ENCODE results near the gene SHMT1.
"Not testable (repeated sequence)": the region's sequence is repeated elsewhere in the genome, so short reads cannot be mapped to it uniquely, and the experiment has no call there.

The SHMT1 gene

DNA sequence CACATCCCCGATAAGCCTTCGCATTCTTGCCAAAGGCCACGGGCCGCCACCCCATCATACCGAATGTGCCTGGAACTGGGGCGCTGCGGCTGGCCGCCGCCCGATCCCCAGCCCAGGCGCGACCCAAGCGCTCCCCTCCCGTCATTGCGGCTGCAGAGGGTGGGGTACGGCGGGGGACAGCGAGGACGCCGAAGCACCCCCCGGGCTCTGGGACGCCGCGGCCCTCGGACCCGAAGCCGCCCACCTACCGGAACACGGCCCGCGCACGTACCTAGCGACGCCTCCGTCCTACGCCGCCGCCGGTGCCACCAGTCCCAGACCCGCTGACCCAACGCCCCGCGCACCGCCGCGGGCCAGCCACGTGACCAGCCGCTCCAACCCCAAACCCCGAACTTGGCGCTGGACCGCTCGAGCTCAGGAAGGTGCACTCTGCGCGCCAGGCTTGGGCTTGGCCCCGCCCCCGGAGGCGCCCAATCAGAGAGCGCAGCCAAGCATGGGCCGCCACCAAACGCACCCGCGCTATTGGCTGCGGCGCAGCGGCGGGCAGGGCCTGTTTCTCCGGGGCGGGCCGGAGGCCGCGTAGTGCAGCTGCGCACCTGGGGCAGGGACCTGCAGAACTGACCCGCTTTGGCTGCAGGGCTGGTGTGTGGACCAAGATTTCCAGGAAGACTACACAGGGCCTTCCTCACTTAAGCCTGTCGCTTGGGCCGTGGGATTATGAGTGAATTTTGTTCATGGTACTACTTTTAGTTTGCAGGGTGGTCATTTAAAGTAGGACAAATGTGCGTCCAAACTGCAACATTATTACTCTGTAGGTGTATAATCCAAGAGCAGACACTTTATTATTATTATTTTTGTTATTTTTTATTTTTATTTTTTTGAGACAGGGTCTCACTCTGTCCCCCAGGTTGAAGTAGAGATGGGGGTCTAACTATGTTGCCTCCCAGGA is at the start of gene SHMT1:
TSS of gene SHMT1 (minus strand) at position 450 of the 949 bp plus-strand sequence. CDS start 7,569 bp downstream, outside the sequence.
- DNase-seq = peak; percentile 84

DNA sequence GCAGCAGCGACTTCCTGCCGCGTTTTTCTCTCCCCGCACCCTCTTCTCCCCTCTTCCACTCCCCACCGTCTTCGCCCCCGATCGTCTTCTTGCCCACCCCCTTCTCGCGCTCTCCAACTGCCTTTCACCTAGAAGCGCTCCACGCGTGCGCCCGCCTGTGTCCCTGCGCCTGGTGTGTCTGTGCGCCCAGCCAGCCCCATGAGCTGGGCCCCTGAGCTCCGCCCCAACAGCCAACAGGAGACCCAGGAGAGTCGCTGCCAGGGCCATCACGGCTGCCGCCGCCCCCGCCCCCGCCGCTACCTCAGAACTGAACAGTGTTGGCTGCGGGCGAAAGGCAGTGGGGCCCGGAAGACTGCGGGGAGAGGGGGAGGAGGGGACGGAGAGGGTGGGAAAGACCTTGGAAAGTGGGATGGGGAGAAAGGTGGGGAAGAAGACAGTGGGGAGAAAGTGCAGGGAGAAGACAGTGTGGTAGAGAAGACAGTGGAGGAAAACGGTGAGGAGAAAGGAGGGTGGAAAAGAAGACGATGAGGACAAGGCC is 48.7 kb upstream of the SHMT1 start:
- DNase-seq = not testable (repeated sequence)

DNA sequence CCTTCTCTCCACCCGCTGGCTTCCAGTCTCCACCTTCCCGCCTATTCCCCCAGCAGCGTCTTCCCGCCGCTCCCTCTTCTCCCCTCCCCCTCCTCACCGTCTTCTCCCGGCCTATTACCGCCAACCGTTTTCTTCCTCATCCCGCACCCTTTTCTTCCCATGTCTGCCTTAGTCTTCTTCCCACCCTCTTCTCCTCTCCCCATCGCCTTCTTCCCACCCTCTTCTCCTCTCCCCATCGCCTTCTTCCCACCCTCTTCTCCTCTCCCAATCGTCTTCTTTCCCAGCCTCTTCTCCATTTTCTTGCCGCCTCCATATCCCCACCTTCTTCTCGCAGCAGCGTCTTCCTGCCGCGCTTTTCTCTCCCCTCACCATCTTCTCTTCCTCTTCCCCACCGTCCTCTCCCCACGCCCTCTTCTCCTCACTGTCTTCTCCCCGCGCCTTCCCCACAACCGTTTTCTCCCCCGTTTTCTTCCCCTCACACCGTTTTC is 48.1 kb upstream of the SHMT1 start:
- peak; percentile 12 for DNase-seq

DNA sequence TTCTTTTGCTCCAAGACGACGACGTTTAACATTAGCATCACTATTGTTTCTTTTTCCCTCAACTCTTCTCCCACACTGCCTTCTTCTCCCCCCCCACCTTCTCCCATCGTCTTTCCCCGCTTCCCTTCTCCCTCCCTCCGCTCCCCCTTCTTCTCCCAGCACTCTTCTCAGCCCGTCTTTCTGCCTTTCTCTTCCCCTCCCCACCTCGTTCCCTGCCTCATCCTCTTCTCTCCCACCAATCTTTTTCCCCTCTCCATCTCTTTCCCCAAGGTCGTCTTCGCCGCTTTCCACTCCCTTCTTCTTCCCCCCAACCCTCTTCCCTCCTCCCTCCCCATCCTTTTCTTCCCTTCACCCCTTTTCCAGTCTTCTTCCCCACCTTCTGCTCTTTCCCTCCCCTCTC is 47.4 kb upstream of the SHMT1 start:
- not testable (repeated sequence) for DNase-seq

DNA sequence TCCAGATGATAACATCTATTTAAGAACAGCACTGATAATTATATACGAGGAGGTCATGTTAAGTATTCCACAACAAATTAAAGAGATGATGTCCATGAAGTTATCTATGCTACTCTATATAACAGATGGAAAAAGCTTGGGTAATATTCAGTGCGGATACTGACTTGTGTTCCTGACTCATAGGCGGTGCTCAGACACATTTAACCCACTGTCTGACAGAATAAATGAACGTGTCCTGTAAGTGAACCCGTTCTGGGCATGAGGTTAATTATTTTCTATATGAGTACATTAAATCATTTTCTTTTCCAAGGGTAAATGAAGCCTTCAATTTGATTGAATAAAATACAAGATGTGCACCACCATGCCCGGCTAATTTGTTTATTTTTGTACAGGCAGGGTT is 46.0 kb upstream of the SHMT1 start:
- not testable (repeated sequence) for DNase-seq

DNA sequence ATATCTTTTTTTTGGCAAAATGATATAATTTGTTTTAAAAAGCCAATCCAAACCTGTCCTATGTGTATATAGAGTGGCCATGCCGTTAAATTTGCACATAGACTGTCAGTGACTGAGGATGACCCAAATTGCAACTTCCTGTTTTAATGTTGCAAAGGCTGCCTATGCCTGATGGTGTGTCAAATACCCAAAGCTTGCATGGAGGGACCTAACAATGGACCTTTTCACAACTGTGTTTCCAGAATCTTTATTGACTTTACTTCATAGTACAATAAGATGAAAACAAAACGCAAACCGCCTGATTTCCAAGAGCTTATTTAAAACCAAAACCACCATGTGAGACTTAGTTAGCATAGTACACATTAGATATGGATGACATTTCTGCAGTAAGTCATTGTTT is 45.6 kb upstream of the SHMT1 start:
- DNase-seq = not testable (repeated sequence)

DNA sequence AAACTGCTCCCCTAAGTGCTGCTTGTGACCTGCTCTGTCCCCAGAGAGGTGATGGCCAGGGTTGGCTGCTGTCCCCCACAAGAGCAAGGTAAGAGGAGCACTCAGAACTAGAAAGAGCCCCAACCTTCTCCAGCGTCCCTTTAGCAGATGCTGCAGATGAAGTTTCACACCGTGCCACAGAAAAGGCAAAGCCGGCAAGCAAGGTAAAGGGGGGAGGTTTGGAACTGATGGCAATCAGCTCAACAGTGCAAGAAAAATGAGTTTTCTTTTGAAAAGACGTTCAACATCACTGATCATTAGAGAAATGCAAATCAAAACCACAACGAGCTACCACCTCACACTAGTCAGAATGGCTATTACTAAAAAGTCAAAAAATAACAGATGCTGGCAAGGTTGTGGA is 40.3 kb upstream of the SHMT1 start:
- DNase-seq = not testable (repeated sequence)

DNA sequence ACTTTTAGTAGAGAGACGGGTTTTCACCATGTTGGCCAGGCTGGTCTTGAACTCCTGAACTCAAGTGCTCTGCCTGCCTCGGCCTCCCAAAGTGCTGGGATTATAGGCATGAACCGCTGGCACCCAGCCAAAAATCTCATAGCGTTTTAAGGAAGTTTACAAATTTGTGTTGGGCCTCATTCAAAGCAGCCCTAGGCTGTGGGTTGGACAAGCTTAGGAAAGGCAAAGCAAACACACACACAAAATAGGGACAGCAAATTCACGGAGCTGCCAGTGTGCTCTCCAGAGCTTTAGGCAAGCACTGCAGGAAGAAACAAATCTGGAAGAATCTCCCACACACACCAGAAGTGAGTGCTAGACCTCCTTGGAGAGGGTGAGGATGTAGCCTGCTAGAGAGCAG is 39.8 kb upstream of the SHMT1 start:
- not testable (repeated sequence) for DNase-seq

DNA sequence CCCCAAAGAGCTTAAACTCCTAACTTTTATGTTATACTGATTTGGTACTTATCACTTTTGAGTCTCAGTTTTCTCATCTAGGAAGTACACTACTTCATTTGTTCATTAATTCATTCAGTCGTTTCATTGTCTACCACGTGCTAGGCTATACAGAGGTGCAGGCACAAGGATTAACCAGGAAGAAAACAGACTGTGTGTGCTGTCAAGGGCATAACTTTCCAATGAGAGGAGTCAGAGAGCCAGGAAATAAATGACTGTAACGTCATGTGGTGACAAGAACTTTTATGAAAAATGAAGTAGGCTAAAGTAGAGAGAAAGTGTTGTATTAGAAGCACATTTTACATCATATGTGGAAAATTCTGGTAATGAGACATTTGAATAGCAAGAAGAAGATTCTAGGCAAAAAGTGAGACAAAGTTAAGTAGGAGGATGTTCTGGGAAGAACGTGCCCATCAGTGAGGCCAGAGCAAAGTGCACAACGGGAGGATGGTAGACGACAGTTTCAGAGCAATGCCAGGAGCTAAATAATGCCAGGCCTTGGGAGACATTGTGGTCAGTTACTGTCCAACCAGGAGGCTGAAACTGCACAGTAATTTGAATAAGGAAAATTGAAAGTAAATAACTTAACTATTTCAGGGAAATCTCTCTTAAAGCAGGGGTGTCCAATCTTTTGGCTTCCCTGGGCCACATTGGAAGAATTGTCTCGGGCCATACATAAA is 38.7 kb upstream of the SHMT1 start:
- not testable (repeated sequence) for DNase-seq

DNA sequence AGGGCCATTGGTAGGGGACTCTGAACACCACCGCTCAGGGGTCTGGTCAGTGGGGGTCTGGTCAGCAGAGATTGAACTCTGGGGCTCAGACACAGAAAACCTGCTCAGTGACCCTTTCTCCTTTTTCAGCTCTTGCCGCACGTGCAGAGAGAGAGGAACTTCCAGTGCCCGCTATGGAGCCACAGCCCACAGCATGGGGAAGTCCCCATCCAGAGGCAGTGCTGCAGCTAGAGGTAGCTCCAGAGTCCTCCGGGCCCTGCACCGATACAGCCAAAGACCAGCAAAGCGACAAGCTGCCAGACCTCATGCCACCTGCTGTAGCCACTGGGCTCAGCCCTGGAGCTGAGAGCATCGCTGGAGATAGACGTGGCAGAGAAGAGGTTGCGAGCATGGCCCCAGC is 25.4 kb upstream of the SHMT1 start:
- not testable (repeated sequence) for DNase-seq

DNA sequence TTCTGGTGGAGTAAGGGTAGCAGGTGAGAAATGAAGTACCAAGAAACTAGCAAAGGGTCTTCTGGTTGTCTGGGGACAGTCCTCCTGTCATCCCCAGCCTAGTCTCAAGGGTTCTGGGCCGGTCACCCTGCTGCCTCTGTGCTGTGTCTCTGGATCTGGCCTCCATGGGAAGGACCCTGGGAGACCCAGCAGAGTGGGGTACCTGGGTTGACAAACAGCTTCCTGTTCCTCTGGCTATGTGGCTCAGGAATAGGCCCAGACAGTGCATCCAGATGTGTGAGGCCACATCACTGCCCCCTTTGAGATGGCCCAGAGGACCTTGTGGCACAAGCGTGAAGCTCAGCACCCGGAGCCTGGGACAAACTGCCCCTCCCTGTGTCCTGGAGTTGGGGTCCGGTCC is 24.9 kb upstream of the SHMT1 start:
- not testable (repeated sequence) for DNase-seq

DNA sequence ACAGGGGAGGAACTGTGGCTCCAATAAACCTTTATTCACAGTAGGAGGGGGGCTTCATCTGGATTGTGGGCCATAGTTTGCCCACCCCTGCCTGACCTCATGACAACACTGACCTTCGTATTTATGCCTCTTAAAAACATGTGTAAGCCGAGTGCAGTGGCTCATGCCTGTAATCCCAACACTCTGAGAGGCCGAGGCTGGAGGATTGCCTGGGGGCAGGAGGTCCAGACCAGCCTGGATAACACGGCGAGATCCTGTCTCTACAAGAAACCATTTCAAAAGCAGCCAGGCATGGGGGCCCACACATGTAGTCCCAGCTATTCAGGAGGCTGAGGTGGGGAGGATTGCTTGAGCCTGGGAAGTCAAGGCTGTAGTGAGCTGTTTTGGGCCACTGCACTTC is 24.2 kb upstream of the SHMT1 start:
- not testable (repeated sequence) for DNase-seq

DNA sequence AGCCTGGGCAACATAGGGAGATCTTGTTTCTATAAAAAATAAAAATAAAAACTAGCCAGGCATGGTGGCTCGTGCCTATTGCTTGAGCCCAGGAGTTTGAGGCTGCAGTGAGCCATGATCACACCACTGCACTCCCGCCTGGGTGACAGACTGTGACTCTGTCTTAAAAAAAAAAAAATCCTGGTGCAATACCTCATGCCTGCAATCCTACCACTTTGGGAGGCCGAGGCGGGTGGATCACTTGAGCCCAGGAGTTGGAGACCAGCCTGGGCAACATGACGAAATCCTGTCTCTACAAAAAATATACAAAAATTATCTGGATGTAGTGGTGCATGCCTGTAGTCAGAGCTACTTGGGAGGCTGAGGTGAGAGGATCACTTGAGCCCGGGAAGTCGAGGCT is 20.9 kb upstream of the SHMT1 start:
- not testable (repeated sequence) for DNase-seq

DNA sequence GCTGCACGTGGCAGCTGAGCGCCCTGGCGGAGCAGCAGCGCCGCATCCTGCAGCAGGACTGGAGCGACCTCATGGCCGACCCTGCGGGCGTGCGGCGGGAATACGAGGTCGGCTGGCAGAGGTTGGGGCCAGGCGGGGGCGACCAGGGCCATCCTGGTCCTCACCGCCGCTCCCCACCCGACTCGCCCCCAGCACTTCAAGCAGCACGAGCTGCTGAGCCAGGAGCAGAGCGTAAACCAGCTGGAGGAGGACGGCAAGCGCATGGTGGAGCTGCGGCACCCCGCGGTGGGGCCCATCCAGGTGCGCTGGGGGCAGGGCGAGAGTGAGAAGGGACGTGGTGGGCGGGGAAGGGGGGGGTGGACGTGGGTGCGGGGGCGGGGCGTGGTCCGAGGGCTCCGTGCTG is 19.7 kb upstream of the SHMT1 start:
- DNase-seq = not testable (repeated sequence)

DNA sequence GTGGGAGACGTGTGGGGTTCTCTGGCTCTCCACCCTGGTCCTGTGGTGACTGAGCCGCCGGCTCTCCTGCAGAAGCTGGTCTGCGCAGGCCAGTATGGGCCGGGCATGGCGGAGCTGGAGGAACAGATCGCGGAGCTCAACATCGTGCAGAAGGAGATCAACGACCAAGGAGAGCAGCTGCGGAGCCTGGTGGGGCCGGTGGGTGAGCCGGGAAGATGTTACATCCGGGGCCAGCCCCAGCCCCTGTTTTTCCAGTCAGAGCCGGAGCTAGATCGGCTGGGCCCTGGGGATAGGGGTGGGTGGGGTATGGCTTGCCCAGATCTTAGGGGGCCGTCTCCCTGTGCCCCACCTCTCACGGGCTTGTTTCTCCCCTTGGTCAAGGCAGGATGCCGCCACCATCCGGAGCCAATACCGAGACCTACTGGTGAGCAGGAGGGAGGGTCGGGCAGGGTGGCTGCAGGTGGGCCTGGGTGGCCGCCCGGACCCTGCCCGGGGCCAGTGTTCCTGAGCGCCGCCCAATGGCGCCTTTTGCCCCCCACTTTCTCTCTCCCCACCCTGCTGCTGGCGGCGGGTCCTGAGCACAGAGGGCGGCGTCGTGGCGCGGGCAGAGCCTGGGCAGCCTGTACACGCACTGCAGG is 19.2 kb upstream of the SHMT1 start:
- DNase-seq = no peak

DNA sequence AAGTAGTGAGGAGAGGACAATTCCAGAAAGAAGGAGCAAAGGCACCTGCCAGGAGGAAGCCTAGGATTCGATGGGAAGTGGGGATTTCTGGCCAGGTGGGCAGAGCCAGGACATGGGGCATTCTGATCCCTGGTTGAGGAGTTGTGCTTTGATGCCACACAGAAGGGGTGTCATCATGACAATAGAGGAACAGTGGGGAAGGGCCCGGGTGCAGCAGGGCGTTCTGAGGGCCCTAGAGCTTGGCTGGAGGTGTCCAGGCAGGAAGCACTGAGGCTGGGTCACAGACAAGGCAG is 18.5 kb upstream of the SHMT1 start:
- DNase-seq = no peak

DNA sequence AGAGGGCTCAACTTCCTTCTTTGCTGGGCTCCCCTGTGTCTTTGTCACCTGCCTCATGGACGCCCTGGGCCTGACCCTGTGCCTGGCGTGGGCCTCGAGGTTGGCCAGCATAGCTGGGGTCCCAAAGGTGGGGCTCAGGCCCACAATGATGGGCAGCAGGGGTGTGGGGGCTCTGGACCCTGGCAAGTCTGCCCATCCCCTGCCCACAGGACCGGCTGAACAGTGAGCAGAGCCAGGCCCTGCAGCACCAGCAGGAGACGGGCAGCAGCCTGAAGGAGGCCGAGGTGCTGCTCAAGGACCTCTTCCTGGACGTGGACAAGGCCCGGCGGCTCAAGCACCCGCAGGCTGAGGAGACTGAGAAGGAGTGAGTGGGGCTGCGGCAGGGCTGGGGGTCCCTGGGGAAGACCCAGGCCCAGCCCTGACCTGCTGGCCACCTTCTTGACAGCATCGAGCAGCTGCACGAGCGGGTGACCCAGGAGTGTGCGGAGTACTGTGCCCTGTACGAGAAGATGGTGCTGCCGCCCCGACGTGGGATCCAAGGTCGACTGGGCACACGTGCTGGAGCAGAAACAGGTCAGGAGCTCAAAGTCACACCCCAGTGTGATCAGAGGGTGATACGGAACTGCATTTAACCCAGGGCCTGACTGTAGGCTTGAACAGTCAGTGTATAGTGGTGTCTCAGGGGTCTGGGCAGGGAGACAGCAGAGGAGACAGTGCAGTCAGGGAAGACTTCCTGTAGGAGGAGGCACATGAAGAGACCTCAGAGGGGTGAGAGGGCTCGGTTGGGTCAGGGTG is 18.0 kb upstream of the SHMT1 start:
- no peak for DNase-seq

DNA sequence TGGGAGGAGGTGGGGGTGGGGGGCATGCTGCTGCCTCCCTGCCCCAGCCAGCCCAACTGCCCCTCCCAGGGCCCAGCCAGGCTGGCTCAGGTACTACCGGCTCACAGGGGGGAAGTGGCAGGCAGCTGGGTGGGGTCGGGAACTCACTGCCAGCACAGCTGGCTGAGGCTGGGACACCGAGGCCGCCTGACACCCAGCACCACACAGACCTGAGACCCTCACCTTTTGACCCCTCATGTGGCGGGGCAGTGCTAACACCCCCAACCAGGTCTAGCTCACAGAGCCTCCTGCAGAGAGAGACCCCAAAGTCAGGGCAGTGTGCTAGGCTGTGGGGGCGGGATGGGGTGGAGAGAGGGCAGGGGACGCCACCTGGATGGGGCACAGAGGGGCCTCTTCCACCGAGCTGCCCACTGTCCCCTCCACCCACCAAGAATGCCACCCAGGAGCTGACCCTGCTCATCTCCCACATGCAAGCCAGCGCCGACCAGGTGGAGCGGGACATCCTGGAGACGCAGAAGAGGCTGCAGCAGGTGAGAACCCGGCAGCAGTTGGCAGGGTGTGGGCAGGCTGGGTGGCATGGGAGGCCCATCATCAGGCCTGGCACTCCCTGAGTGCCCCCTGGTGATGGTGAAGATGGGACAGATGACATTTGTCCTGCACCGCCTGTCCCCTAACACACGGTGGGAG is 17.3 kb upstream of the SHMT1 start:
- no peak for DNase-seq

DNA sequence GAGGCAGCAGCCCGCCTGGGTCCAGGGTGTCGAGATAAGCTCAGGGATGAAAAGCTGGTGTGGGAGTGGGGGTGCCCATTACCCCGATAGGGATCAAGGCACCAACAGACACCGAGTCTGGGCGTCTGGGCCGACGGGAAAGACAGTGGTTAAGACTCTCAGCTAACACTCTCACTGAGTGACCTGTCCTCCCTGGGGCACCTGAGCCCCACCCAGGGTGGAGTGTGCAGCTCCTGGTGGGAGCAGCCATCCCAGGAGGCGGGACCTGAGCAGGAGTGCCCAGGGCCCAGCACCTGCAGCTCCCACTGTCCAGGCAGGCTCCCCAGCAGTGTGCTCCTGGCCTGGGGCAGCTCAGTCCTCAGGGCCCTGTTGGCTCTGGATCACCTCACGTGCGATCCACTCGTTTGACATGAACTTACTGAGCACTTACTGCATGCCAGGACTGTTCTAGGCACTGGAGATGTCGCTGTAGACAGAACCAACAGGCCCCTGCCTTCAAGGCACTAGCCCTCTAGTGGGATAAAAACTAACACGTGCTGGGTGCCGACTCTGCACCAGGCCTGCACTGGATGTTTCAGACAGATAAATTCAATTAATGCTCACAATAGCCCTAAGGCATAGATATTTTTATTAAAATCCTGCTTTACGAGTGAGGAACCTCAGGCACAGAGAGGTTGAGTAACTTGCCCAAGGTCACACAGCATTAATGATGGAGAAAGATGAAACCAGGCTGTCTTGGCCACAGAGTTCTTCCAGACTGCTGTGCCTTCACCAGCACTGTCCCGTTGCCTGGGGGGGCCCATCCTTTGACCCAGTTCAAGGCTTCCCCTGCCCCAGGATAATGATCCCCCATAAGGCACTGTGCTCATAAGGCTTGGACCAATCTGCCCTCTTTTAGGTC is 16.1 kb upstream of the SHMT1 start:
- DNase-seq = no peak

DNA sequence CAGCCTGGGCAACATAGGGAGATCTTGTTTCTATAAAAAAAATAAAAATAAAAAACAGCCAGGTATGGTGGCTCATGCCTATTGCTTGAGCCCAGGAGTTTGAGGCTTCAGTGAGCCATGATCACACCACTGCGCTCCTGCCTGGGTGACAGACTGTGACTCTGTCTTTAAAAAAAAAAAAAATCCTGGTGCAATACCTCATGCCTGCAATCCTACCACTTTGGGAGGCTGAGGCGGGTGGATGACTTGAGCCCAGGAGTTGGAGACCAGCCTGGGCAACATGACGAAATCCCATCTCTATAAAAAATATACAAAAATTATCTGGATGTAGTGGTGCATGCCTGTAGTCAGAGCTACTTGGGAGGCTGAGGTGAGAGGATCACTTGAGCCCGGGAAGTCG is 15.3 kb upstream of the SHMT1 start:
- not testable (repeated sequence) for DNase-seq

DNA sequence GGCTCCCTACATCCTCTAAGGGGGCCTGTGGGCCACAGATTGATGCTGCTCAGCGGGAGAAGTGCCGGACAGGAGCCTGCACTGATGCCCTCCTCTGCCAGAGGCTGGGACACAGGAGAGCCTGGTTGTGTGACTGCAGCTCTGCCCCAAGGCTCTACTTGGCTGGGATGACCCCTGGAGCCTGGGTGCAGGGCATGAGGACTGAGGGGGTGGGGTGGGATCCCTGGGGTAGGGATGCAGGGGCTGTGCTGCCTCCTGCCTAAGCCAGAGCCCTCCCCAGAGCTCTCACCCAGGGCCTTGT is 14.8 kb upstream of the SHMT1 start:
- DNase-seq = no peak

All from activated CD4-positive, alpha-beta T cell treated with anti-CD3 and anti-CD28 coated beads for 1 hour (primary cell).